GM21360 (cell line): ENCODE data around the gene C11orf71.

Experiments
- ATAC-seq: cut with Tn5 transposase; IDR thresholded peaks from one replicate; pipeline ENCODE4 v1.9.1; 2021; ENCODE audit warnings: mild to moderate bottlenecking, moderate library complexity; ENCODE audit not compliant: unreplicated experiment

Gene C11orf71, protein sequence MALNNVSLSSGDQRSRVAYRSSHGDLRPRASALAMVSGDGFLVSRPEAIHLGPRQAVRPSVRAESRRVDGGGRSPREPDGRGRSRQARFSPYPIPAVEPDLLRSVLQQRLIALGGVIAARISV

DNA sequence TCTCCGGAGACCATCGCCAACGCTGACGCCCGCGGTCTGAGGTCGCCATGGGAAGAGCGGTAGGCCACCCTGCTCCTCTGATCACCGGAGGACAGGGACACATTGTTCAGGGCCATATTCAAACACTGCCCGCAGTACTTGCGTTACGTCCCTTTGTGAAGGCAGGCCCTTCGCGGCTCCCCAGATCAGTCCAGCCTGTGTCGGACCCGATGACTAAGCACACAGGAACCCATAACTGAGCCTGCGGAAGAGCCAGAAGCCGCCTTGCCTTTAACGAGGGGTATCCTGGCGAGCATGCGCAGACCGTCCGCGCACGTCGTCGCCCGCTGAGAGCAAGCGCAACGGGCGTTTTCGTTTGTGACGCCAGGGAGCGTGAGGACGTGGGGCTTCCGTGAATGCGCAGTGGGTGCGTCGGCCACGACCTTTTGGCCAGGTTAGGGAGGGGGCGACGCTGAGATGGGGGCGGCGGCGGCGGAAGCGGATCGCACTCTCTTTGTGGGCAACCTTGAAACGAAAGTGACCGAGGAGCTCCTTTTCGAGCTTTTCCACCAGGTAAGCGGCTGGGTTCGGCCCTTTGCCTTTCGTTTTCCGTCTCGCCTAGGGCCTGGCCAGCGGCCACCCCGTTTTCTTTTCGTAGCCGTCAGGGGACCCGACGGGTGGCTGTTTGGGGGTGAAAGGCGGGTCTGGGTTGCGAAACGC lies at the start of gene C11orf71, which contains the start of gene RBM7:
Gene C11orf71, minus strand, starts transcription at position 296 of the 699 bp plus-strand sequence. Its CDS starts 180 bp downstream, at position 116.
Gene RBM7, plus strand, starts transcription at position 451 of the 699 bp plus-strand sequence. Its CDS starts 6 bp downstream, at position 457.
- peak; percentile 97 for ATAC-seq

DNA sequence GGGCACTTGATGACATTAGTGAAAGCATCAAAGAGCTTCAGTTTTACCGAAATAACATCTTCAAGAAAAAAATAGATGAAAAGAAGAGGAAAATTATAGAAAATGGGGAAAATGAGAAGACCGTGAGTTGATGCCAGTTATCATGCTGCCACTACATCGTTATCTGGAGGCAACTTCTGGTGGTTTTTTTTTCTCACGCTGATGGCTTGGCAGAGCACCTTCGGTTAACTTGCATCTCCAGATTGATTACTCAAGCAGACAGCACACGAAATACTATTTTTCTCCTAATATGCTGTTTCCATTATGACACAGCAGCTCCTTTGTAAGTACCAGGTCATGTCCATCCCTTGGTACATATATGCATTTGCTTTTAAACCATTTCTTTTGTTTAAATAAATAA lies 49.5 kb upstream of the C11orf71 start:
- no peak for ATAC-seq

DNA sequence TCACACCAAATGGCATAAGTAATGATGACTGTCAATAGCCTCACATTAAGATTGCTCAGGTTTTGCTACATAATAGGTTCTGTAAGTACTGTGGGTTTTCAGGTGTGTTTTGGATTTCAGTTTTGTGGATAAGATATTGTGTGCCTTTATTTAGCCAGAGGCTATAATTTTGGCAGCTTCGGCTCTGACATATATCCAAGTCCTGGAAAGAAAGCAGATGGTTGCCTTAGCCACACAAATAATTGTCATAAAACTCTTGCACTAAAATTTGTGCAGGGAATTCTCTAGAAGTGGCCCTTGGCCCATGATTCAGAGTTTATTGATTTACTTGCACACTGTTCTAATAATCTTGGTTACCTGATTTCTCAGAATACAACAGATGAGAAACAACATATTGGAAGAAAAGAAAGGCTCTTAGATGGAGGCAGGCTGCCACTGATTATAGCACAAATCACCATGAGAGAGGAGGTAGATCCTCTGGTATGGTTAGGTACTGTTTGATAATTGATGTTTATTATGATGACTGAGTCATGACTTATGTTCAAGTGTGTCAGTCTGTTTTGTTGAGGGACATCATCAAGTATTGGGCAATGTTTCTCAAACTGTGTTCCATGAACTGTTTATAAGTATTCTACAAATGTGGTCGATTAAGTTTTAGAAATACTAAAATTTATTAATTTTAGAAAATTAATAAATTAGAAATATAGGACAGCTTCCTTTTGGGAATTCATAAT lies 48.6 kb upstream of the C11orf71 start:
- ATAC-seq: no peak

DNA sequence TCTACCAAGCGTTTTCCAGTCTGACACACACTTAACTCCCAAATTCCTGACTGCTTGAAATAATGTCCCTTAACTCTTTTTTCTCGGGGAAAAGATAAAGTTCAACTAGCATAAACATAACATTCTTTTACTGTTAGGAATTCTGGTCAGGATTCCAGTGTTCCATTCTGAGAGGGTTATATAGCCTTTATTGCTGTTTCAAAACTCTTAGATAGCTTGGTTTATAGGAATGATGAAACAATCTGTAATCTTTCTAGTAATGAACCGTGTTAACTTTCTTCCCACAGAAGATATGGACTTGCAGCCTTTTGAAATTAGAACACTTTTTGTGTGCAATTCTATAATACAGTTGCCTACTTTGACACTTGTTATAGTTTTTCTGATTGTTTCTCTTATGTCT lies 47.6 kb upstream of the C11orf71 start:
- ATAC-seq: no peak

DNA sequence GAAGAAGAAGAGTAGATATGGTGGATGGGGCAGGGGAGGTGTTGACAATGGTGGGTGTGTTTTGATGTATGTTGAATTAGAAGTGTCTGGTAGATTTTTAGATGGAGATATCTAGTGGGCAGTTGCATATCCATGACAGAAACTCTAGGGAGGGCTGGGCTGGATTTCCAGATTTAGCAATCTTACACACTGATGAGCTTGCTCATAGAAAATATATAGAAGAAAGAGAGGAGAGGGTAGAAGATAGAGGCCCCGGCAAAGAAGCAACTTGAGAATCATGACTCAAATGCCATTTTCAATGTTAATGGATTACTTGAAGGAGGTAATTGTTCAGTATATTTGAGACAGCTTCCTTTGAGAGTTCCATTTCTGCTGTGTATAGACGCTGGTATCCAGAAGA lies 47.1 kb upstream of the C11orf71 start:
- ATAC-seq: no peak

DNA sequence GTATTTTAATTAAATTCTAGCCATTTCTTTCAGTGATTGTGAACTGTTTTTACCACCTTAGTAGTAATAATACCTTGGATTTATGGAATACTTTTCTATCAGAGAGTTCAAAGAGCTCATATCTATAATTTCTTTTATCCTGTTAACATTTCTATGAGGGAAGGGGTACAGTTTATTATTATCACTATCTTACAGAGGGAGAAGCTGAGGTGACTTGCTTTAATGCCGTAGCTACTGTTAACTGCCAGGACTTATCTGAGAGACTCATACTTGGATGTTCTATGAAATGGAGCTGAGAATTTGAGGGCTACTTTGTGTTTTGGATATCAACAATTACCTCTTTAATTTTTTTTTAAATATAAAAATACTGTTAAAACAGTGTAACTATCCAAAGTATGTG lies 42.2 kb upstream of the C11orf71 start:
- ATAC-seq: no peak

DNA sequence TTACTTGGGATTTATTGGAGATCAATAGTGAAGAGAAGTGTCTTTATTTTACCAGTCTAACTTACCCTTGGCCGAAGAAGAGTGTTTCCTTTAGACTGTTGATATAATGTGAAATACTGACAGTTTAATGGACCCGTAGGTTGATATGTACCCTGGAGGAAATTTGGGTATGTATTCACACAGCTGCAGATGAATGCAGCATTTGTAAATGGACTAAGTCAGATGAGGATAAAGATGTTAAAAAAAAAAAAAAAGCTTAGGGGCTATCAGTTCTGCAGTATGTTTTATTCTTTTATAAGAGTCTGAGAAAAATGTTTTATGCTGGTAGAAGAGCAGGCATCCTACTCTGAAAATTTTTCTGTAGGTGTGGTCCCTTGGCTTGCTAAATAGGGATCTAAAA lies 41.6 kb upstream of the C11orf71 start:
- no peak for ATAC-seq

DNA sequence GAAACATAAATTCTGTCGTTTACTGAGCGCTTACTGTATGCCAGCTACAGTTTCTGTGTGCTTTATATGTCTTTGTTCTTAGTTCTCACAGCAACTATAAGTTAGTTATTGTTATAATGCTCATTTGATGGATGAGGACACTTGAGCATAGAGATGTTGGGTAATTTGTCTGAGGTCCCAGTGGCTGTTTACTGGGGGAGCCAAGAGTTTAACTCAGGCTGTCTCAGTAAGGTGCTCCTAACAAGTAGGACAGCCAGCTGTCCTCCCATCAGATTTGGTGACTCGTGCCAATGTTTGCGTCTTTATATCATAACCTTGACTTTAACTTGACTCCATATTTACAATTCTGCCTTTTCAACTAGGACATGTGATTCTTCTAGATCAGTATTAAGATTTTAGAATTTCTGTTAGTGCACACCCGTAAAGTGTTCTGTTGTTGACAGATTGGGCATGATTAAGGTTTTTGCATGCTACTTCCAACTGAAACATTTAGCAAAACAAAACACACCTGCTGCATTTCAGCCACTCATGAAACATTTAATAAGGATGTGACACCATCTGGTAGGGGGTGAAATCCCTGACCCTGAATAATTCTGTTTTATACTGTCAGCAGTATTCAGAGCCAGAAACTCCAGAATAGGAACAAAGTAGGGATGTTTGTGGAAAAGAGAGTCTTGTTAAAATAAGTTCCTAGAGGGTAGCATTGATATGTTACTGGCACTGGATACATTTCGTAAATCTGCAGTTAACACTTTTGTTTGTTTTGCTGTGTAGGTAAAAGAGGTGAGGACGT lies 40.9 kb upstream of the C11orf71 start:
- ATAC-seq: no peak

DNA sequence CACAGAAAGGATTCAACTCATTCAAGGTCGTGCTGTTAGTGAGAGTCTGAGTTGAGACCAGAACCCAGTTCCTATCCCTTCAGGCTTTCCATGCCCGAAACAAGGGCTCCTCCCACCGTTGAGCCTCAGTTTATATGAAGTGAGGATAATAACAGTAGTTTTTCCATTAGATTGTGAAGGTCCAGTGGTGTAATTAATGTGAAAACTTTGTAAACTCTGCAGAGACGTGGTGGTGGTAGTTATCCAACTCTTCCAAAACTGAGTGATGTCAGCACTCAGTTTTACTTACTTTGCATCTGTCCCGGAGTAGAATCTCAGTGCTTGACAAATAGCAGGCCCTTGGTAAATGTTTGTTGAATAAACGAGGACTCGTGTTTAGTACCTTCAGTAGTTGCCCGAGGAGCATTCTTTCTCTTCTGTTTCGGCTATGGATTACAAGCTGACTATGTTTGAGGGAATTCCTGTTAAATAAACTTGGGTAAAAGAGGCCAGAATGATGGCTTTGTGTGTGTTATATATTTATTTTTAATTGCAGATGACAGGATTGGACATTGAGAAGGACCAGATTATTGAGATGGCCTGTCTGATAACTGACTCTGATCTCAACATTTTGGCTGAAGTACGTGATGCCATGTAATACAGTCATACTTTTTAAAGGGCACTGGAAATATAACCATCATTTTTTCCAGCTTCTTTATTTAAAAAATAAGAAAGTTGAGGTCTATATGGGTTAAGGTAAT lies 40.0 kb upstream of the C11orf71 start:
- ATAC-seq: no peak

DNA sequence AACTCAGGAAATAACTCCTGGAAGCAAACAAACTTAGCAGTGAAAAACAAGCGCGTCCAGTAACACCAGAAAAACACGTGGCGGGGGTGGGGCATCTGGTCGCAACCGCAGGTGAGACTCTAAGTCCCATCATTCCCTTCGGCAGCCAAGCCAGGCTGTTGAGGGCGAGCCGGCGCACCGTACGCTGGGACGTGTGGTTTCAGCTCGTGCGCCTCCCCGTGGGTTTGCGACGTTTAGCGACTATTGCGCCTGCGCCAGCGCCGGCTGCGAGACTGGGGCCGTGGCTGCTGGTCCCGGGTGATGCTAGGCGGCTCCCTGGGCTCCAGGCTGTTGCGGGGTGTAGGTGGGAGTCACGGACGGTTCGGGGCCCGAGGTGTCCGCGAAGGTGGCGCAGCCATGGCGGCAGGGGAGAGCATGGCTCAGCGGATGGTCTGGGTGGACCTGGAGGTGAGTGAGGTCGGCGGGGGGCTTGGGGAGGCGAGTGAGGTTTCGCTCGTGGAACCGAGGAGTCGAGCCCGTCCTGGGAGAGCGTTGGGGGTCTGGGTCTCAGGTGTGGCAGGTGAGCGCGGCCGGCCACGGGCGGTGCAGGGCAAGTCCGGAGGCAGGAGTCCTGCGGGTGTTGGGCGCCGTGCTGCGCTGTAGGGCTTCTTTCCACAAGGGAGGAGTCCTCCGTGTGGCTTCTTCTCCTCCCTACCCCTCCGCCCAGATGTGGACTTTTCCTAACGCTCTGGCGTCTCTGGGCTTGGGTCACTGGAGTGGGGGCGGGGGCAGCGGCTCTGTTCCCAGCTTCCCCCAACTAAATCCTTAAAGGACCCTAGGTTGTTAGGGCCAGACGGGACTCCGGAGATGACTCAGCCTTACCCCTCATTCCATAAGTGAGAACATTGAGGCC lies 39.2 kb upstream of the C11orf71 start, which contains the start of gene REXO2:
Gene REXO2, plus strand, starts transcription at position 239 of the 892 bp plus-strand sequence. Its CDS starts 62 bp downstream, at position 301.
- ATAC-seq: peak; percentile 99

DNA sequence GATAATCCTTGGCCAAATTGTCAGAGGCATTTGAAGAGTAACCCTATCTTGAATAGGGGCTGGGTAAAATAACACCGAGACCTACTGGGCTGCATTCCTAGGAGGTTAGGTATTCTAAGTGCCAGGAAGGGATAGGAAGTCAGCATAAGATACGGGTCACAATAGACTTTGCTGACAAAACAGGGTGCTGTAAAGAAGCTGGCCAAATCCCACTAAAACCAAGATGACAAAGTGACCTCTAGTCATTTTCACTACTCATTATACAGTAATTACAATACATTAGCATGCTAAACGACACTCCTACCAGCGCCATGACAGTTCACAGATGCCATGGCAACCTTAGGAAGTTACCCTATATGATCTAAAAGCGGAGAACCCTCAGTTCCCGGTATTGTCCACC lies 38.0 kb upstream of the C11orf71 start:
- ATAC-seq: no peak

DNA sequence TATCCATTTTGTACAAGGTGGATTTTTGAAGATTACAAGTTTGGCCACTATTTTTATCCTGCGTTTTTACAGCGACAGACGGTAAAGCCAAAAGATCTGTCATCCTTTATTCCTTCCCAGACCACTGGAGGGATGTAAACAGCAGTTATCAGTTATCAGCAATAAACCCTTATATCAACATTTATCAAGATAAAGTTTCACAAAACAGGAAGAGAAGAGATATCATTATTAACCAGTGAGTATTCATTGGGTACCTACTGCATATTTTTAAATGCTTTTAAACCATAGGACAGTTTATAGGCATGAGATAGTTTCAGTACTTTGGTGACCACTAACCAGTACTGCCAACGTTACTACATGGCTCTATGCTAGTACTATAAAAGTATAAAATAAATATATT lies 33.1 kb upstream of the C11orf71 start:
- ATAC-seq: no peak

DNA sequence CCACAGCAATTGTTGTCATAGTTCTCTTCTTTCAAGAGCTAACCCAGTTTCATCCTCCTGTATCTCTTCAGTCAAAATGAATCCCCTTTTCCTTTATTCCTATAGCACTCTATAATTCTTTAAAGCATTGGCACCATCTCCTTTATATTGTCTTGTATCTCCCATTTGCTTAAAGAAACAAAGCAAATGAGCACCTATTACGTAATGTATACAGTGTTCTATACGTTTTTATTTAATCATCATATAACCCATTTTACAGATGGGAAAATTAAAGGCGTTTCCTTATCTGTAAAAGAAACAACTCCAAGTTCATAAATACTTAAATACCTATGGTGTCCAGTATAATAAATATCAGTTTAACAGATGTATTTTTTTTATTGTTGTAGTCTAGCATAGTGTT lies 32.6 kb upstream of the C11orf71 start:
- no peak for ATAC-seq

DNA sequence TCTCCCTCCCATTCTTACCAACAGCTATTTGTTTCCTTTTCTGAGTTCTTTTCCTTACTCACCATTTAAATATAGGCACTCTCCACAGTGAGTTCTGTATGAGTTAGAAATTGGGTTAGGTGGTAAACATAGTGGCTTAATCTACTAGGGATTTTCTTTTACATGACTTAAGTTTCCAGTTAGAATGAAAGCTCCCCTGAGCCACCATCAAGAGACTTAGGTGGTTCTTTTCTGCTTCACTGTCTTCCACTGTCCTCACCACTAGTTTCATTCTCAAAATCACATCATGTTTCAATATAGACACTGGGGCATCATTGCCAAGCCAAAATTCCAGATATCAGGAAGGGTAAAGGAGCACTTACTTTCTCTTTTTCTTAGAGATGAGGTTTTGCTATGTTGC lies 30.0 kb upstream of the C11orf71 start:
- no peak for ATAC-seq

DNA sequence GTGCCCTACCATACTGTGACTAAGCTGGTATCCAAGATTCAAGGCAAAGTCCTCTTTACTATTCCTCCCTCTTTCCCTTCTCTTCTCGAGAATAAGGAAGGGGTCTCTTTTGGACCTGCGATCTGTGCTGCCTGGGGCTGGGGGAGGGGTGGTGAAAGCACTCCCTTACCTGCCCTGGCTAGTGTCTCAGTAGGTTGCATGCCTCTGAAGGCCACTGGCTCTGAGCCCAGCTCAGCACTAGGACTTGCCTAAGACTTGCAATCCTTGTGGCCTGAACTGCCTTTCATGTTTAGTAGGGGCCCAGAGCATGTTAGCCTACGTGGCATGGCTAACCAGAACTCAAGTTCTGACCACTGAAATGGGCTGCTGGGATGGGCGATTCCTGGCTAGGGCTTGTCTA lies 26.0 kb upstream of the C11orf71 start:
- no peak for ATAC-seq

DNA sequence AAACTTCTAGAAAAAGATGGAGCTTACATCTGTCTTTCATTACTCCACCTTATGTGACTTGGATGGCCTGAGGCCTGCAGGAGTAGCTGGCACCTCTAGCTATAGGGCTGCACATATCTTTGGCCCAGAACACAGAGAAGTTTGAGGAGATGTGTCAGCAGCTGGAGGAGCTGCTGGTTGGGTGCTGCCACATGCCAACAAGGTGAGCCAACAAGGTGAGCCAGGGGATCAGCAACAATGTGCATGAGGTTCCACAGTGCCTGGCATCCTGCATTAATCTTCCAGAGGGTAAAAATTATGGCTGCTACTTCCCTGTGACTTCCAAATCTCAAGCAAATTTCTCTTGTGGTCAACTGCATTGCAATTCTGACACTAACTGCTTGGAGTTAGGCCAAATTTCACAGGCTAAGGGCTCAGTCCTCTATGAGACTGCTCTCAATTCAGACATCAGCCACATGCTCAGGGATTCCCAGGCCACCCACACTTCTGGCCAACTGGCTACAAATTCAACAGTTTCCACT lies 16.2 kb upstream of the C11orf71 start:
- no peak for ATAC-seq

DNA sequence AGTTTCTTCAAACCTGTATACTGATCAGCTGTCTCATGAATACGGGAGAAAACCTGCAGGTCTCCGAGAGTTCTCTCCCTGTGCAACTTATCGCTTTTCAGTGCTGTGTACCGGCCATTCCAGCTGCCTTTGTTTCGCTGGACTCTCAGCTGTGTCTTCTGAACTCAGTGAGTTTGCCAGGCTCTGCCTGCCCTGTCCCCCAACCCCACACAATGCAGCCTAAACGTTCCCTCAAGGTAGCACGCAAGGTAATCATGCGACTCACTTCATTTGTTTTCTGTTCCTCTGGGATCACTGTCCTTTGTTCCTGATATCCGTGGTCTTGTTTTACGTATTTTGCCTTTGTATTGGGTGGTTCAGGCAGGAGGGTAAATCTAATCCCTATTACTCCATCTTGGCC lies 13.6 kb upstream of the C11orf71 start:
- ATAC-seq: no peak

DNA sequence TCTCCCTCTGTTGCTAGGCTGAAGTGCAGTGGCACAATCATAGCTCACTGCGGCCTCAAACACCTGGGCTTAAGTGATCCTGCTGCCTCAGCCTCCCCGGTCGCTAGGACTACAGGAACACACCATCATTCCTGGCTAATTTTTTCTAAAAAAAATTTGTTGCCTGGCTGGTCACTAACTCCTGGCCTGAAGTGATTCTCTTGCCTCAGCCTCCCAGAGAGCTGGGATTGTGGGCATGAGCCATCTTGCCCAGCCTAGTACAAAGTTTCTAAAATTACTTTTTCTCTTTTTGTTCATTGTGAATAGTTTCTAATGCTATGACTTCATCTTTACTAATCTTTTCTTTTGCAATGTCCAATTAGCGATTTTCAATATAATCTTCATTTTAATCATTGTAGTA lies 12.6 kb upstream of the C11orf71 start:
- no peak for ATAC-seq

DNA sequence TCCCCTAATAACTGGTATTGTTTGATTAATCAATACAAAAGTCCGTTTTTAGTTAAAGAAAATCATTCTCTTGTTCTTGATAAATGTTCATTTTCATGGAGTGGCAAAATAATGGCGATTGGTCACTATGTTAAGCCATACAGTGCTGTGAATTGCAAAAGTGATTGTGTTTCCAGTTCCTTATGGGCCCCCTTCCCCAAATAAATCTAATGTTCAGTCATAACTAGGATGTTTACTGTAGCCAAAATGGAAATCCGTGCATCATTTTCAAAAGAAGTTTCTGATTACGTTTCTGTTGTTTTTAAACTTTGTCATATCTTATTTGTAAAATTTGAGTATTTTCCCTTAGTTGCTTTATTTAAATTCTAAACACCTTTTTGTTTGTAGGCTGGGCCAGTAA lies 1.0 kb upstream of the C11orf71 start:
- ATAC-seq: no peak
